Measurements from ENCODE around the gene KIF18A.

DNA sequence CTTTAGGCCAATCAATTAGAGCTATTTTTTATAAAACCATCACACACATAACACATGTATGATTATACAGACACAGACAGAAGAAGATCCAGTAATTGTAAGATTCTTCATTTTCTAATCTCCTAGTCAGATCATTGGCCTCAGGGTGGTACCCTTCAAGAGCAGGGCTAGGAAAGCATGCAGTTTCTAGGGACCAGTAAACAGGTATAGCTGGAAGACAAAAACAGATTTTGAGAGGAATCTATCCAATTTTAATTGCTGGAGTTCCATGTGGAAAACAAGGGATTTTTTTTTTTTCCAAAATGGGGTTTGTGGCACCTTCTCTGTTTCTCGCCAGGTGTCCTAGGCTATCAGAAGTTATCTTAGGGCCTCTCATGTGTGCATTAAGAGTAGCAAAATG, 29.9 kb upstream of the KIF18A start:
- TF ChIP-seq, protein P1, sequence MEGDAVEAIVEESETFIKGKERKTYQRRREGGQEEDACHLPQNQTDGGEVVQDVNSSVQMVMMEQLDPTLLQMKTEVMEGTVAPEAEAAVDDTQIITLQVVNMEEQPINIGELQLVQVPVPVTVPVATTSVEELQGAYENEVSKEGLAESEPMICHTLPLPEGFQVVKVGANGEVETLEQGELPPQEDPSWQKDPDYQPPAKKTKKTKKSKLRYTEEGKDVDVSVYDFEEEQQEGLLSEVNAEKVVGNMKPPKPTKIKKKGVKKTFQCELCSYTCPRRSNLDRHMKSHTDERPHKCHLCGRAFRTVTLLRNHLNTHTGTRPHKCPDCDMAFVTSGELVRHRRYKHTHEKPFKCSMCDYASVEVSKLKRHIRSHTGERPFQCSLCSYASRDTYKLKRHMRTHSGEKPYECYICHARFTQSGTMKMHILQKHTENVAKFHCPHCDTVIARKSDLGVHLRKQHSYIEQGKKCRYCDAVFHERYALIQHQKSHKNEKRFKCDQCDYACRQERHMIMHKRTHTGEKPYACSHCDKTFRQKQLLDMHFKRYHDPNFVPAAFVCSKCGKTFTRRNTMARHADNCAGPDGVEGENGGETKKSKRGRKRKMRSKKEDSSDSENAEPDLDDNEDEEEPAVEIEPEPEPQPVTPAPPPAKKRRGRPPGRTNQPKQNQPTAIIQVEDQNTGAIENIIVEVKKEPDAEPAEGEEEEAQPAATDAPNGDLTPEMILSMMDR (IDR thresholded peaks at IDR 0.05; ENCODE audit: poor library complexity): no peak
- TF ChIP-seq EZH2 (IDR thresholded peaks at IDR 0.05; ENCODE audit: borderline replicate concordance): no peak
